GM12873 (cell line): ENCODE measurements around the gene PPP1CA.

Experiments used
- TF ChIP-seq, protein P1 (sequence below): IDR thresholded peaks from 2 replicates; pipeline ENCODE4 v1.5.1; 2012; ENCODE audit warnings: low read depth, mild to moderate bottlenecking, moderate library complexity, low read length, control low read depth; ENCODE audit not compliant: insufficient read depth; ENCODE audit errors: missing control alignments

PPP1CA gene

DNA sequence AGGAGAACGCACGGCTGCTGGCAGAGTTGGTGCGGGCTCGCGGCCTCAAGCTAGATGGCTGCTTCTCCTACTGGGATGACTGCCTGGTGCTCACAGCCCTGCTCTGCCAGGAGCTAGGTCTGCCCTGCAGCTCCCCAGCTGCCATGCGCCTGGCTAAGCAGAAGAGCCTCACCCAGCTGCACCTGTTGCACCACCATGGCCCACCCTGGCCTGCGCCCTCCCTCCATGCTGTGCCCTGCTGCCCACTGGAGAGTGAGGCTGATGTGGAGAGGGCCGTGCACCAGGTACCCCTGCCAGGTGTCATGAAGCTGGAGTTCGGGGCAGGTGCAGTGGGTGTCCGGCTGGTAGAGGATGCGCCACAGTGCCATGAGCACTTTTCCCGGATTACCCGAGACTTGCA is 21.8 kb upstream of the PPP1CA start:
- TF ChIP-seq, protein P1, sequence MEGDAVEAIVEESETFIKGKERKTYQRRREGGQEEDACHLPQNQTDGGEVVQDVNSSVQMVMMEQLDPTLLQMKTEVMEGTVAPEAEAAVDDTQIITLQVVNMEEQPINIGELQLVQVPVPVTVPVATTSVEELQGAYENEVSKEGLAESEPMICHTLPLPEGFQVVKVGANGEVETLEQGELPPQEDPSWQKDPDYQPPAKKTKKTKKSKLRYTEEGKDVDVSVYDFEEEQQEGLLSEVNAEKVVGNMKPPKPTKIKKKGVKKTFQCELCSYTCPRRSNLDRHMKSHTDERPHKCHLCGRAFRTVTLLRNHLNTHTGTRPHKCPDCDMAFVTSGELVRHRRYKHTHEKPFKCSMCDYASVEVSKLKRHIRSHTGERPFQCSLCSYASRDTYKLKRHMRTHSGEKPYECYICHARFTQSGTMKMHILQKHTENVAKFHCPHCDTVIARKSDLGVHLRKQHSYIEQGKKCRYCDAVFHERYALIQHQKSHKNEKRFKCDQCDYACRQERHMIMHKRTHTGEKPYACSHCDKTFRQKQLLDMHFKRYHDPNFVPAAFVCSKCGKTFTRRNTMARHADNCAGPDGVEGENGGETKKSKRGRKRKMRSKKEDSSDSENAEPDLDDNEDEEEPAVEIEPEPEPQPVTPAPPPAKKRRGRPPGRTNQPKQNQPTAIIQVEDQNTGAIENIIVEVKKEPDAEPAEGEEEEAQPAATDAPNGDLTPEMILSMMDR = no peak

DNA sequence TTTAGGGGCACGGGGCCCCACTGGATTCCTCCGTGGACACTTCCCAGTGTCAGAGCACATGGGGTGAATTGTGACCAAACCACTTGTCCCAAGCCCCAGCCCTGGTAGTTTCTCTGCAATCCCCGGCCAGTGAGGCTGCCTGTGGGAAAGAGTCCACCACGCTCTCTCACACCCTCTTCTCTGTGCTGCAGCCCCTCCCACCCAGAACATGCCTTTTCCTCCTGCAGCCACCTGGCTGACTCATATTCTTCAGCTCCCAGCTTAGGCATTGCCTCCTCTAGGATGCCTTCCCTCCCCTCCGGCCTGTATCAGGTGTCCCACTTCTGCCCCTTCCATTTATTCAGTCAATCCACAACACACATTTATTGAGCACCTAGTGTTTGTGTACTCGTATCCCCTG is 21.2 kb upstream of the PPP1CA start:
- TF ChIP-seq, protein P1 = no peak

DNA sequence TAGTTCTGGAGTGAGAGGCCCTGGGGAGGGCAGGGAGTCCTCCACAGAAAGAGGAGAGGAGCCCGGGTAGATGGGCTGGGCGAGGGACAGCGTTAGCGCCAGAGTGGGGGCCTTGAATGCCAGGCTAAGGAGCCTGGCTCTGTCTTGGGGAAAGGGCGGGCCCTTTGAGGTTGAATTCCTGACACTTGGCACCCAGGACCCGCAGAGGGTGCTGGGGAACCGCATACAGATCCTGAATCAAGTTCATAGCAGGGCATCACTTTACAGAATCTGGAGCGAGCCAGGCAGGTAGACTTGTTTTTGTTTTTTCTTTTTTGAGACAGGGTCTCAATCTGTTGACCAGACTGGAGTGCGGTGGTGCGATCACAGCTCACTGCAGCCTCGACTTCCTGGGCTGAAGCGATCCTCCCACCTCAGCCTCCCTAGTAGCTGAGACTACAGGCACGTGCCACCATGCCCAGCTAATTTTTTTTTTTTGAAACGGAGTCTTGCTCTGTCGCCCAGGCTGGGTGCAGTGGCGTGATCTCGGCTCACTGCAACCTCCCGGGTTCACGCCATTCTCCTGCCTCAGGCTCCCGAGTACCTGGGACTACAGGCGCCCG is 19.9 kb upstream of the PPP1CA start:
- TF ChIP-seq, protein P1 = no peak

DNA sequence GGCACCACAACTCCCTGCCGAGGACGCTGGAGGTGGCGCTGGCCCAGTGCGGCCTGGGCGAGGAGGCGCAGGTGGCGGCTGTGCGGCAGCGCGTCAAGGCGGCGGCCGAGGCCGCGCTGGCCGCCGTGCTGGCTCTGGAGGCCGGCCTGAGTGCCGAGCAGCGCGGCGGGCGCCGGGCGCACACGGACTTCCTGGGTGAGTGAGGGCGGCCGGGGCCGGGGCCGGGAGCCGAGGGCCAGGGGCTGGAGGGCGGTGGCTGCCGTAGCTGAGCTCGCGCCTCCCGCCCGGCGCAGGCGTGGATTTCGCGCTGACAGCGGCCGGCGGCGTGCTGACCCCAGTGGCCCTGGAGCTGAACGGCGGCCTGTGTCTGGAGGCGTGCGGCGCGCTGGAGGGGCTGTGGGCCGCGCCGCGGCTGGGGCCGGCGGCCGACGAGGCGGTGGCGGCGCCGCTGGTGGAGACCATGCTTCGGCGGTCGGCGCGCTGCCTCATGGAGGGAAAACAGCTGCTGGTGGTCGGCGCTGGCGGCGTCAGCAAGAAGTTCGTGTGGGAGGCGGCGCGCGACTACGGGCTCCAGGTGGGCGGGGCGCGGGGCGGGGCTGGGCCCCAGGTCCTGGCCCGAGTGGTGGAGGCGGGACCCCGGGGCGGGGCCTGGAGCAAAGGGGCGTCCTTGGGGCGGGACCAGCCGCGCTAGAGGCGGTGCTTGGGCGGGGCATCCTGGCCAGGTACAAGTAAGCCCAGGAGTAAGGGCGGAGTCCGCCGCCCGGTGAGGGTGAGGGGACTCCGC is 19.2 kb upstream of the PPP1CA start:
- TF ChIP-seq, protein P1 = no peak

DNA sequence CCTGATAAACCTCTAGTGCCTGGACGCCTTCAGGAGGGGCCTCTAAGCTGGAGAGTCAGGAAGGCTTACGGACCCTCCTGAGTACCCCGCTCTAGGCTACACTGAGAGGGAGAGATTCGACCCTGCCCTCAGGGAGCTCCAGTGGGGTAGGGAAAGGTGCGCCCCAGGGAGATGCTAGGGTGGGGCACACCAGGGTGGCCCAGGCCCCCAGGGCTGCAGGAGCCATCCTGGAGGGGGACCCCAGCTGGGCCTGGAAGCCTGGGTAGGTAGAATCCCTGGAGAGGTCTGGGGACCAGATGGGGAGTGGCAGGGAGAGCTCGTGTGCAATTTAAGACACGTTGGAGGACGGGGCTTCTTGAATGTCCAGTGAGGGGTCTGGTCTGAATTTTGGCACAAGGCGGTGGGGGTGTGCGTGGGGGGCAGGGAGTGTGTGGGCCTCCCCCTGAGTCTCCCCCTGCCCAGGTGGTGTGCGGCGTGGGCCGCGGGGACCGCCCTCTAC is 18.5 kb upstream of the PPP1CA start:
- TF ChIP-seq, protein P1 = no peak

DNA sequence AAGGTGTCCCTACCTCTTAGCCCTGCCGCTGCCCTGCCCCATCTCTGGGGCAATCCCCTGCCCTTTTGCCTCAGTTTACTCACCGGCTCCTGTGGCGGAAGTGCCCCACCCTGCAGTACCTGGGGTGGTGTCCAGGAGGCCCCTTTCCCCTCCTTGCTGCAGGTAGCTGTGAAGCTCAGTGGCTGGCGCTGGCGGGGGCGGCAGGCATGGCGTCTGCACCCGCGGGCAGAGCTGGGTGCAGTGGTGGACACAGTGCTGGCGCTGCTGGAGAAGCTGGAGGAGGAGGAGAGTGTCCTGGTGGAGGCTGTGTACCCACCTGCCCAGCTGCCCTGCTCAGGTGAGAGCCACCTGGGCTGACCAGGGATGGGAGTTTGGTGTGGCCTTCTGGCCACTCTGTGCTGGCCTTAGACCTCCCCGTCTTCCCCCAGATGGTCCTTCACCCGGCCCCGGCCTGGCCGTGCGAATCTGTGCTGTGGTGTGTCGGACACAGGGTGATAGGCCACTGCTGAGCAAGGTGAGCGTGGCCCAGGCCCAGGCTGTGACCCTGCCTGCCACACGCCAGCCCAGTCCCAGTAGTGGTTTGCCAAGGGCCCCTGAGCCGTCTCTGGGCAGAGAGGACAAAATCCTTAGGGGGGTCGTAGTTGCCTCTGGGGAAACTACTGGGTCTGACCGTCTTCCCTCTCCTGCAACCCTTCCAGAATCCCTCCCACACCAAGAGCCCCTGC is 17.8 kb upstream of the PPP1CA start:
- TF ChIP-seq, protein P1 = no peak
